Stimulated activated effector memory CD8-positive, alpha-beta T cell treated with anti-CD3 and anti-CD28 coated beads, Interleukin-12 subunit alpha, Interleukin-12 subunit beta, amount 100 ng/mL, for 72 hours (primary cell): Measurements from ENCODE around the gene MACROD2.

ENCODE experiments used
- ATAC-seq: fragments of 150-1000 bp; cut with Tn5 transposase; 2 replicates; pipeline ENCODE4 v1.10.0; 2021
- DNase-seq, 2 donors: peaks; one replicate each; pipeline ENCODE4 v3.0.0; 2021 to 2022; ENCODE audit warnings: low spot score in 2 of 2
- H3K27ac Mint-ChIP-seq: one replicate; pipeline ENCODE4 v1.8.0; 2022; ENCODE audit warnings: mild to moderate bottlenecking, mixed read lengths
- H3K36me3 Mint-ChIP-seq: one replicate; pipeline ENCODE4 v1.8.0; 2022; ENCODE audit warnings: mild to moderate bottlenecking, mixed read lengths
- H3K4me1 Mint-ChIP-seq: one replicate; pipeline ENCODE4 v1.8.0; 2022; ENCODE audit warnings: mixed read lengths
- H3K4me3 Mint-ChIP-seq: one replicate; pipeline ENCODE4 v1.8.0; 2022; ENCODE audit warnings: mild to moderate bottlenecking, mixed read lengths
- H3K9me3 Mint-ChIP-seq: one replicate; pipeline ENCODE4 v1.8.0; 2022; ENCODE audit warnings: mixed read lengths

MACROD2 gene

GRCh38 chr20:14807224-14807623 lies 811.9 kb downstream of the MACROD2 start:
- Mint-ChIP-seq H3K36me3 (no peaks in the 10 kb centered on the region), H3K27ac (no peak overlapping the region), H3K9me3 (peaks cover 20% of the 10 kb centered on the region), H3K4me3 (no peak overlapping the region), H3K4me1 (no peaks in the 10 kb centered on the region)
- no peak for DNase-seq
- no peak for ATAC-seq

GRCh38 chr20:14815340-14815739 lies 820.0 kb downstream of the MACROD2 start:
- DNase-seq: no peak
- ATAC-seq: no peak
- Mint-ChIP-seq H3K36me3 (no peaks in the 10 kb centered on the region), H3K9me3 (peaks cover 18% of the 10 kb centered on the region), H3K4me3 (no peak overlapping the region), H3K27ac (no peak overlapping the region), H3K4me1 (no peaks in the 10 kb centered on the region)

- Mint-ChIP-seq H3K4me1 (no peaks in the 10 kb centered on the region), H3K4me3 (no peak overlapping the region), H3K36me3 (no peaks in the 10 kb centered on the region), H3K9me3 (peaks cover 19% of the 10 kb centered on the region), H3K27ac (no peak overlapping the region)
- no peak for ATAC-seq
- DNase-seq: no peak
Measured at GRCh38 chr20:14816471-14816870, 821.2 kb downstream of the MACROD2 start.

GRCh38 chr20:14817101-14817500 lies 821.8 kb downstream of the MACROD2 start:
- ATAC-seq (no peak), DNase-seq (no peak)
- Mint-ChIP-seq H3K4me1 (no peaks in the 10 kb centered on the region), H3K27ac (no peak overlapping the region), H3K36me3 (no peaks in the 10 kb centered on the region), H3K4me3 (no peak overlapping the region), H3K9me3 (peaks cover 19% of the 10 kb centered on the region)

- DNase-seq (no peak), ATAC-seq (no peak)
- no peak overlapping the region for H3K4me3 Mint-ChIP-seq
- no peak overlapping the region for H3K27ac Mint-ChIP-seq
- no peaks in the 10 kb centered on the region for H3K4me1 Mint-ChIP-seq
- no peaks in the 10 kb centered on the region for H3K36me3 Mint-ChIP-seq
- peaks cover 17% of the 10 kb centered on the region for H3K9me3 Mint-ChIP-seq
Measured at GRCh38 chr20:14820771-14821170, 825.5 kb downstream of the MACROD2 start.

GRCh38 chr20:14821251-14821650 lies 825.9 kb downstream of the MACROD2 start:
- Mint-ChIP-seq H3K4me1 (no peaks in the 10 kb centered on the region), H3K4me3 (no peak overlapping the region), H3K9me3 (peaks cover 17% of the 10 kb centered on the region), H3K36me3 (no peaks in the 10 kb centered on the region), H3K27ac (no peak overlapping the region)
- ATAC-seq (no peak), DNase-seq (no peak)

GRCh38 chr20:14824996-14825395 lies 829.7 kb downstream of the MACROD2 start:
- no peaks in the 10 kb centered on the region for H3K4me1 Mint-ChIP-seq
- H3K4me3 Mint-ChIP-seq: no peak overlapping the region
- H3K9me3 Mint-ChIP-seq: peaks cover 6% of the 10 kb centered on the region
- ATAC-seq (no peak), DNase-seq (no peak)
- H3K36me3 Mint-ChIP-seq: no peaks in the 10 kb centered on the region
- no peak overlapping the region for H3K27ac Mint-ChIP-seq

GRCh38 chr20:14826543-14827313 lies 831.4 kb downstream of the MACROD2 start:
- ATAC-seq (no peak), DNase-seq (no peak)
- H3K4me1 Mint-ChIP-seq: no peaks in the 10 kb centered on the region
- no peaks in the 10 kb centered on the region for H3K36me3 Mint-ChIP-seq
- no peak overlapping the region for H3K4me3 Mint-ChIP-seq
- H3K27ac Mint-ChIP-seq: no peak overlapping the region
- H3K9me3 Mint-ChIP-seq: no peaks in the 10 kb centered on the region

GRCh38 chr20:14828459-14828858 lies 833.1 kb downstream of the MACROD2 start:
- H3K27ac Mint-ChIP-seq: no peak overlapping the region
- no peaks in the 10 kb centered on the region for H3K36me3 Mint-ChIP-seq
- ATAC-seq (no peak), DNase-seq (no peak)
- H3K4me1 Mint-ChIP-seq: no peaks in the 10 kb centered on the region
- H3K9me3 Mint-ChIP-seq: no peaks in the 10 kb centered on the region
- no peak overlapping the region for H3K4me3 Mint-ChIP-seq

GRCh38 chr20:14829906-14830305 lies 834.6 kb downstream of the MACROD2 start:
- ATAC-seq (no peak), DNase-seq (no peak)
- H3K27ac Mint-ChIP-seq: no peak overlapping the region
- no peaks in the 10 kb centered on the region for H3K9me3 Mint-ChIP-seq
- H3K4me1 Mint-ChIP-seq: no peaks in the 10 kb centered on the region
- no peaks in the 10 kb centered on the region for H3K36me3 Mint-ChIP-seq
- no peak overlapping the region for H3K4me3 Mint-ChIP-seq

GRCh38 chr20:14830466-14830865 lies 835.1 kb downstream of the MACROD2 start:
- ATAC-seq (no peak), DNase-seq (no peak)
- Mint-ChIP-seq H3K27ac (no peak overlapping the region), H3K4me3 (no peak overlapping the region), H3K4me1 (no peaks in the 10 kb centered on the region), H3K9me3 (no peaks in the 10 kb centered on the region), H3K36me3 (no peaks in the 10 kb centered on the region)

- H3K9me3 Mint-ChIP-seq: no peaks in the 10 kb centered on the region
- DNase-seq (no peak), ATAC-seq (no peak)
- no peak overlapping the region for H3K4me3 Mint-ChIP-seq
- H3K4me1 Mint-ChIP-seq: no peaks in the 10 kb centered on the region
- no peaks in the 10 kb centered on the region for H3K36me3 Mint-ChIP-seq
- no peak overlapping the region for H3K27ac Mint-ChIP-seq
Measured at GRCh38 chr20:14830899-14831298, 835.6 kb downstream of the MACROD2 start.

GRCh38 chr20:14832630-14833029 lies 837.3 kb downstream of the MACROD2 start:
- Mint-ChIP-seq H3K4me1 (no peaks in the 10 kb centered on the region), H3K36me3 (no peaks in the 10 kb centered on the region), H3K27ac (no peak overlapping the region), H3K4me3 (no peak overlapping the region), H3K9me3 (no peaks in the 10 kb centered on the region)
- ATAC-seq: peak; percentile 65
- no peak for DNase-seq

GRCh38 chr20:14838663-14839628 lies 843.6 kb downstream of the MACROD2 start:
- Mint-ChIP-seq H3K4me3 (no peak overlapping the region), H3K27ac (no peak overlapping the region), H3K4me1 (no peaks in the 10 kb centered on the region), H3K9me3 (no peaks in the 10 kb centered on the region), H3K36me3 (no peaks in the 10 kb centered on the region)
- DNase-seq (no peak), ATAC-seq (no peak)

GRCh38 chr20:14845199-14846160 lies 850.2 kb downstream of the MACROD2 start:
- no peak for DNase-seq
- ATAC-seq: no peak
- Mint-ChIP-seq H3K9me3 (peaks cover 6% of the 10 kb centered on the region), H3K36me3 (no peaks in the 10 kb centered on the region), H3K4me1 (no peaks in the 10 kb centered on the region), H3K4me3 (no peak overlapping the region), H3K27ac (no peak overlapping the region)
